Smooth muscle cell (in vitro differentiated cells): Measurements from ENCODE around the gene CCDC85A. TPM values are rescaled to one million over a fixed set of nuclear protein-coding genes. Genes with fewer than 3 reads are reported as not detected.

Source experiments
- DNase-seq: peaks from one replicate; lab custom pipeline; 2025; ENCODE audit not compliant: unreplicated experiment; lab: John Stamatoyannopoulos, UW
- H2AFZ ChIP-seq: fragments of 200-600 bp; sonication (generic); 2 replicates; pipeline ENCODE4 v1.6.0; 2016; ENCODE audit warnings: antibody characterized with exemption, low read depth, mild to moderate bottlenecking
- H3F3A ChIP-seq: fragments of 200-600 bp; sonication (generic); 2 replicates; pipeline ENCODE4 v1.6.0; 2017; ENCODE audit warnings: antibody characterized with exemption, low read depth
- H3K27ac ChIP-seq: fragments of 200-600 bp; sonication (generic); 2 replicates; pipeline ENCODE4 v1.5.1; 2016; ENCODE audit warnings: low read depth, mild to moderate bottlenecking
- H3K27me3 ChIP-seq: fragments of 200-600 bp; sonication (generic); 2 replicates; pipeline ENCODE4 v1.6.1; 2016; ENCODE audit warnings: low read depth, mild to moderate bottlenecking
- H3K36me3 ChIP-seq: fragments of 200-600 bp; sonication (generic); 2 replicates; pipeline ENCODE4 v1.5.1; 2016; ENCODE audit warnings: low read depth
- H3K4me1 ChIP-seq: fragments of 200-600 bp; sonication (generic); 2 replicates; pipeline ENCODE4 v1.5.1; 2016; ENCODE audit warnings: low read depth
- H3K4me2 ChIP-seq: fragments of 200-600 bp; sonication (generic); 2 replicates; pipeline ENCODE4 v1.6.0; 2016; ENCODE audit warnings: mild to moderate bottlenecking
- H3K4me3 ChIP-seq: fragments of 200-600 bp; sonication (generic); 2 replicates; pipeline ENCODE4 v1.5.1; 2016; ENCODE audit warnings: mild to moderate bottlenecking
- H3K79me2 ChIP-seq: fragments of 200-600 bp; sonication (generic); 2 replicates; pipeline ENCODE4 v1.6.0; 2016; ENCODE audit warnings: low read depth, mild to moderate bottlenecking
- H3K9ac ChIP-seq: fragments of 200-600 bp; sonication (generic); 2 replicates; pipeline ENCODE4 v1.6.0; 2016; ENCODE audit warnings: low read depth
- H3K9me3 ChIP-seq: fragments of 200-600 bp; sonication (generic); replicated peaks from 2 replicates; pipeline ENCODE4 v1.5.1; 2016; ENCODE audit warnings: low read depth
- H4K20me1 ChIP-seq: fragments of 200-600 bp; sonication (generic); 2 replicates; pipeline ENCODE4 v1.6.0; 2016; ENCODE audit warnings: low read depth
- WGBS: methylation state at CpG from one replicate; pipeline ENCODE4 v1.1.7; 2016; ENCODE audit warnings: low lambda C conversion rate; 5-methylcytosine and 5-hydroxymethylcytosine counted together
- polyA plus RNA-seq: library from polyadenylated mRNA; unstranded; fragments of >200 nt; fragmentation: Nextera tagmentation; extraction: Ambion mirVana; gene quantifications from 2 replicates; pipeline ENCODE4 v1.2.1, GENCODE V29; 2016
- total RNA-seq: library from RNA; depleted of rRNA; stranded (reverse); fragments of >200 nt; gene quantifications from 2 replicates; pipeline ENCODE4 v1.2.3, GENCODE V29; 2014
- TF ChIP-seq, protein P1 (sequence below): fragments of 200-600 bp; sonication (generic); IDR thresholded peaks from 2 replicates; pipeline ENCODE4 v1.5.1; 2017; ENCODE audit warnings: borderline replicate concordance, mild to moderate bottlenecking, antibody characterized with exemption; ENCODE audit not compliant: insufficient read depth, poor library complexity, severe bottlenecking

Gene CCDC85A
- total and polyA plus RNA-seq, 2 experiments from 2014 or later: 0.67 to 2.1 TPM

DNA sequence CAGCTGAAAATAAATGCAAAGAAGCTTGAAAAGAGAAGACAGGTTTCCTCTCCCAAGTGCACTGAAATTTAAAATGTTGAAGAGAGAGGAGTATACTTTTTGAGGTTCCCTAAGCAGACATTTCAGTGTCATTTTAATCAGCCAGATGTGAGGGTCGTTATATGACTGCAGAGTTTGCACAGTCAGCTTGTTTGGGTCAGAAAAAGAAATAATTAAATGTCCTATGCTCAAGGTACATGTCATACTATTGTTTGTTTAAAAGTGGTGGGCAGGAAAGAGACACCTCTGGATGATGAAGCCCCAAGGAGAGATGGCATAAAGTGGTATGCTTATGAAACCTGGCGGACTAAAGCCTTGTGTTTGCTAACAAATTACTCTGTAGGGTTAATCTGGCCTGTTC is 55.2 kb downstream of the CCDC85A start:
- H3K27ac ChIP-seq: no peak overlapping the region
- H2AFZ ChIP-seq: no peak overlapping the region
- H3K9me3 ChIP-seq: no peaks in the 10 kb centered on the region
- no peak for DNase-seq
- TF ChIP-seq, protein P1, sequence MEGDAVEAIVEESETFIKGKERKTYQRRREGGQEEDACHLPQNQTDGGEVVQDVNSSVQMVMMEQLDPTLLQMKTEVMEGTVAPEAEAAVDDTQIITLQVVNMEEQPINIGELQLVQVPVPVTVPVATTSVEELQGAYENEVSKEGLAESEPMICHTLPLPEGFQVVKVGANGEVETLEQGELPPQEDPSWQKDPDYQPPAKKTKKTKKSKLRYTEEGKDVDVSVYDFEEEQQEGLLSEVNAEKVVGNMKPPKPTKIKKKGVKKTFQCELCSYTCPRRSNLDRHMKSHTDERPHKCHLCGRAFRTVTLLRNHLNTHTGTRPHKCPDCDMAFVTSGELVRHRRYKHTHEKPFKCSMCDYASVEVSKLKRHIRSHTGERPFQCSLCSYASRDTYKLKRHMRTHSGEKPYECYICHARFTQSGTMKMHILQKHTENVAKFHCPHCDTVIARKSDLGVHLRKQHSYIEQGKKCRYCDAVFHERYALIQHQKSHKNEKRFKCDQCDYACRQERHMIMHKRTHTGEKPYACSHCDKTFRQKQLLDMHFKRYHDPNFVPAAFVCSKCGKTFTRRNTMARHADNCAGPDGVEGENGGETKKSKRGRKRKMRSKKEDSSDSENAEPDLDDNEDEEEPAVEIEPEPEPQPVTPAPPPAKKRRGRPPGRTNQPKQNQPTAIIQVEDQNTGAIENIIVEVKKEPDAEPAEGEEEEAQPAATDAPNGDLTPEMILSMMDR: no peak
- H3K4me1 ChIP-seq: peaks cover 8% of the 10 kb centered on the region
- H3K4me2 ChIP-seq: no peak overlapping the region
- 77% methylated on average over 2 of the region's 2 CpGs for WGBS
- no peaks in the 10 kb centered on the region for H3K79me2 ChIP-seq
- H4K20me1 ChIP-seq: no peaks in the 10 kb centered on the region
- no peaks in the 10 kb centered on the region for H3F3A ChIP-seq
- no peaks in the 10 kb centered on the region for H3K27me3 ChIP-seq
- no peaks in the 10 kb centered on the region for H3K36me3 ChIP-seq
- no peak overlapping the region for H3K4me3 ChIP-seq
- H3K9ac ChIP-seq: no peak overlapping the region

DNA sequence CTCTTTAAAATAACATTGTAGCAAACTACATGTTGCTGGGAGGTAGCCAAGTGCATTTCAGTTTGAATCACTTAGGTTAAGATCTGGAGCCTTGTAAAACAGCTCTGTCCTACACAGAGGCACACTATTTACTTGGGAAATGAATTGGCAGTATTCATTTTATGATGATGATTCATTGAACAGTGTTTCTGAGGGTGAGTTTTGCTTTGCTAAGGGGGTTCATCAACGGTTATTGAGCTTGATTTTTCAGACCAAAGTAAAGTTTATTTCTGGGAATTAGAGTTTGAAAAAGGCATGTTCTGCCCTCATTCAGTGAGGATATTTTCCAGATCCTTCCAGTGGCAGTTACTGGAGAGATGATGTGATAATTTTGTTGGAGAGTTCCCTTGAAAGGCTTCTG is 55.6 kb downstream of the CCDC85A start:
- H4K20me1 ChIP-seq: no peaks in the 10 kb centered on the region

DNA sequence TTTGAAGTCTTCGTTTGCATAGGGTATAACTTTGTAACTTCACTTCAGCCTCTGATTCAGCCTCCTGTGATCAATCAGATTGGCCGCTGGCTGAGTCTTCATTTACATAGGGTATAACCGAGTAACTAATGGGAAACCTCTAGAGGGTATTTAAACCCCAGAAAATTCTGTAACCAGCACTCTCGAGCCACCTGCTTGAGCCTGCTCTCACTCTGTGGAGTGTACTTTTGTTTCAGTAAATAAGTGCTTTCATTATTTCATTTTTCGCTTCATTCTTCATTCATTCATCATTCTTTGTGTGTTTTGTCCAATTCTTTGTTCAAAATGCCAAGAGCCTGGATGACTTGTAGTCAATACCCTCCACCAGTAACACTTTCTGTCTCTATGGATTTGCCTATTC is 56.4 kb downstream of the CCDC85A start:
- 89% methylated on average over 5 of the region's 5 CpGs for WGBS
- no peaks in the 10 kb centered on the region for H3K79me2 ChIP-seq
- TF ChIP-seq, protein P1: no peak
- no peak overlapping the region for H3K4me3 ChIP-seq
- no peaks in the 10 kb centered on the region for H4K20me1 ChIP-seq
- H3F3A ChIP-seq: no peaks in the 10 kb centered on the region
- no peaks in the 10 kb centered on the region for H3K9me3 ChIP-seq
- peaks cover 2% of the 10 kb centered on the region for H3K4me1 ChIP-seq
- DNase-seq: no peak
- no peak overlapping the region for H3K27ac ChIP-seq
- no peak overlapping the region for H3K9ac ChIP-seq
- H3K27me3 ChIP-seq: no peaks in the 10 kb centered on the region
- H2AFZ ChIP-seq: no peak overlapping the region
- no peak overlapping the region for H3K4me2 ChIP-seq
- H3K36me3 ChIP-seq: no peaks in the 10 kb centered on the region

More for the DNA sequence above, 55.6 kb downstream of the CCDC85A start:
- 35% methylated on average over 1 of the region's 1 CpG for WGBS
- TF ChIP-seq, protein P1: no peak
- no peak overlapping the region for H3K4me2 ChIP-seq
- no peak overlapping the region for H3K27ac ChIP-seq
- DNase-seq: no peak
- peaks cover 8% of the 10 kb centered on the region for H3K4me1 ChIP-seq
- H2AFZ ChIP-seq: no peak overlapping the region
- no peaks in the 10 kb centered on the region for H3K9me3 ChIP-seq
- no peaks in the 10 kb centered on the region for H3K79me2 ChIP-seq
- no peak overlapping the region for H3K9ac ChIP-seq
- H3K36me3 ChIP-seq: no peaks in the 10 kb centered on the region
- no peaks in the 10 kb centered on the region for H3F3A ChIP-seq
- H3K27me3 ChIP-seq: no peaks in the 10 kb centered on the region
- no peak overlapping the region for H3K4me3 ChIP-seq

DNA sequence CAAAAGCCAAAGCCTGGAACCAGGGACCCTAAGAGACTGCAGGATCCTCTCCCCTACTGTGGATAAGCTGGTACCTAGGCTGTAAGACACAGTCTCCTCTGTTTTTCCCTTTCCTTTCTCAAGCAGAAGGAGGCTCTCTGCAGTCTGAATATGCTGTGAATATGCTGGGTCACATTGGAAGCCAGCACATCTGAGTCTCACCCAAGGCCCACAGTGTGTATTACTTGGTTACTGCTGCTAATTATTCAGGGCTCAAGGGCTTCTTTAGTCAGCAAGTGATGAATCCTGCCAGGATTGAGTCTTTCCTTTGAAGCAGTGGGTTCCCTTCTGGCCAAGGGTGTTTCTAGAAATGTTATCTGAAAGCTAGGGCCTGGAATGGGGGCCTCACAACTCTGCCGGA is 60.7 kb downstream of the CCDC85A start:
- H2AFZ ChIP-seq: no peak overlapping the region
- H3K79me2 ChIP-seq: no peaks in the 10 kb centered on the region
- no peak overlapping the region for H3K27ac ChIP-seq

More for the DNA sequence above, 60.7 kb downstream of the CCDC85A start:
- Histone ChIP-seq H4K20me1 (no peaks in the 10 kb centered on the region), H3F3A (no peaks in the 10 kb centered on the region), H3K36me3 (no peaks in the 10 kb centered on the region), H3K4me2 (no peak overlapping the region), H3K9ac (no peak overlapping the region), H3K27me3 (no peaks in the 10 kb centered on the region), H3K4me1 (no peaks in the 10 kb centered on the region), H3K9me3 (no peaks in the 10 kb centered on the region), H3K4me3 (no peak overlapping the region)
- no CpG with 5 or more reads among the region's 1 CpG for WGBS
- TF ChIP-seq, protein P1: no peak
- no peak for DNase-seq
